GM12874 (cell line): ENCODE measurements around the gene MEF2C.

Experiments used
- TF ChIP-seq, protein P1 (sequence below): IDR thresholded peaks from 2 replicates; pipeline ENCODE4 v1.5.1; 2011; ENCODE audit warnings: low read depth, mild to moderate bottlenecking, control low read depth, low read length, moderate library complexity; ENCODE audit not compliant: insufficient read depth

MEF2C gene

DNA sequence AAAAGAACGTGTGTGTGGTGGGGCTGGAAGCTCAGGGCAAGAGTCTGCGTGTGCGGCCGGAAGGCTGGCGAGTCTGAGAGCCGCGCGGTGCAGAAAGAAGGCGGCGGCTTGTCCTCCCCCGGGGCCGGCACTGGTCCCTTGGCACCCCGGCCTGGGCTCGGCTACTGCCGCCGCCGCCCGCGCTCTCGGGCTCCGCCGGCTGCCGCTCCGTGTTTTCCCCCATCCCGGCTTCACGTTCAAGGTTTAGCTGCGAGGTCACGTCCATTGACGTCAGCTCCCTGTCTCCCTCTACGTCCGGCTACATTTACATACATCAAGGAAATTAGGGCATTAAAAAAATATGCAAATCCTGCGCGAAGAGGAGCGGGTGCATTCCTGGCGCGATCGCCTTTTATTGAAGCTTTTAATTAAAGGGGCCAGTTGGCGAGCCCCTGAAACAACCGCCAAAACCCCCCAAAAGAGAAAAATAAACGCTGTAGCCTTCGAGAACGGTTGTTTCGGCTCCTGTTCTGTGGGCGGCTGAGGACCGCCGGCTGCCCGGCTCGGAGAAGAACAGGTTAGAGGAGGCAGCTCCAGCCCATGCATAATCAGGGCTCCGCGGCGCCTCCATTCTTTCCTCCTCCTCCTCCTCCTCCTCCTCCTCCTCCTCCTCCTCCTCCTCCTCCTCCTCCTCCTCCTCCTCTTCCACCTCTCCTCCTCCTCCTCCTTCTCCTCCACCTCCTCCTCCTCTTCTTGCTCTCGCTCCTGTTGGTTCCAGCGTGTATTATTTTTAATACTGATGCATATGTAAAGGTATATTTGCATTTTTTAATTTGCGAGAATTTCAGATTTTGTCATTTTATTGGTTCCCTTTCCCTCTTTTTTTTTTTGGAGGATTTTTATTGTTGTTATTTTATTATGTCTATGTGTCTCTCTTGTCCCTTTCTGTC is 207.0 kb downstream of the MEF2C start:
- TF ChIP-seq, protein P1, sequence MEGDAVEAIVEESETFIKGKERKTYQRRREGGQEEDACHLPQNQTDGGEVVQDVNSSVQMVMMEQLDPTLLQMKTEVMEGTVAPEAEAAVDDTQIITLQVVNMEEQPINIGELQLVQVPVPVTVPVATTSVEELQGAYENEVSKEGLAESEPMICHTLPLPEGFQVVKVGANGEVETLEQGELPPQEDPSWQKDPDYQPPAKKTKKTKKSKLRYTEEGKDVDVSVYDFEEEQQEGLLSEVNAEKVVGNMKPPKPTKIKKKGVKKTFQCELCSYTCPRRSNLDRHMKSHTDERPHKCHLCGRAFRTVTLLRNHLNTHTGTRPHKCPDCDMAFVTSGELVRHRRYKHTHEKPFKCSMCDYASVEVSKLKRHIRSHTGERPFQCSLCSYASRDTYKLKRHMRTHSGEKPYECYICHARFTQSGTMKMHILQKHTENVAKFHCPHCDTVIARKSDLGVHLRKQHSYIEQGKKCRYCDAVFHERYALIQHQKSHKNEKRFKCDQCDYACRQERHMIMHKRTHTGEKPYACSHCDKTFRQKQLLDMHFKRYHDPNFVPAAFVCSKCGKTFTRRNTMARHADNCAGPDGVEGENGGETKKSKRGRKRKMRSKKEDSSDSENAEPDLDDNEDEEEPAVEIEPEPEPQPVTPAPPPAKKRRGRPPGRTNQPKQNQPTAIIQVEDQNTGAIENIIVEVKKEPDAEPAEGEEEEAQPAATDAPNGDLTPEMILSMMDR, result no peak

DNA sequence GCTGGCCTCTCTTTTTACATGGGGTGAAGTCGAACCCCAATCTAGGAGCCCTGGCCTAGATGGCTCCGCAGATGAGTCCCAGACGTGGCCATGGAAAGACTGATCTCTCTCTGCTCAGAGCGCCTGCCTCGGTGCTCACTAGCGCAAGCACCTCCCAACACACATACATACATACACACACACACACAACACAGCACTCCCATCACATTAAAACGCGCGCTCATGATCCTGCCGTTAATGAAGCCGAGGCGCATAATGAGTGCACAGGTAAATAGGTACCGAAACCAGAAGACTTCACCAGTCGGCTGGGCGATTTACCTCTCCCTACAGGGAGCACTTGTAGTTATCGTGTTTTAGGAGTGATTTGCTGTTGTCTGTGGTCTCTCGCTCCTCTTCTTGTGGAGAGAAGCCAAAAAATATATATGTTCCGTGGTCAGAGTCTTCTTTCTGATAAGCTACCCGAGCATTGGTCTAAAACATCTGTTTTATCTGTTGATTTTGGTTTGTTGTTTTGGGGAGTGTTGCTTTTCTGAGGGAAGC is 207.7 kb downstream of the MEF2C start:
- TF ChIP-seq, protein P1, result no peak

DNA sequence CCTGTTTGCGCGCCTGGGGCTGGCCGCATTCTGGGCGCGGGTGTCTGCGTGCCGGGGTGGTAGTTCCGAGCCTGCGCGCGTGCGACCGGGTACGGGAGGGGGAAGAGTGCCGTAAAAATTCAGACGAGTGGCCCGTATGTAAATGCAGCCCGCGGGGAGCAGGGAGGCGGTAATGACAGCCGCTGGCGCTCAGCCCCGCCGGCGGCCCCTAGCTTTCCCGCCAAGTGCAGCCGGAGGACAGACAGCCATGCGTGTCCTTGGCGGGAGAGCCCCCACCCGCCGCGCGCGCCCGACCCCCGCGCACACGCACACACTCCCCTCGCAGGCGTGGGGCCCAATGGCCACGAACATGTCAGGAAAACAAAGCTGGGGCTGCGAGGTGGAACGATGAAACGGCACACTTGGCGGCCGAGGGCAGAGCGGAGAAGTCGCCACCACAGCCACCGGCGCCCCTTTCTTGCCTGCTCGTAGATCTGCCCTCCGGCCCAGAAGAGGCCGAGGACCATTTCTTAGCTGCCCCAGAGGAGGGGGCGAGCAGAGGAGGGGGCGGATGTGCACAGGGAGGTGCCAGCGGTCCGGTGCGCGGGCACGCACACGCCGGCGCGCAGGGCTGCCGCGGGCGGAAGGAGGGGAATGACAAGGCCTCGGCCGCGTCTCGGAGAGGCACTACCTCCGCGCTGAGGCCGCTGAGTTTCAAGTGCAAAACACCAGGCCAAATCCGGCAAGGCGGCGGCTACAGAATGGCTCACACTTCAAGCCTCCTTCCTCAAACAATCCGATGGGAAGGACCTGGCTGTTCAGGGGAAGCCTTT is 208.4 kb downstream of the MEF2C start:
- TF ChIP-seq, protein P1, result no peak

DNA sequence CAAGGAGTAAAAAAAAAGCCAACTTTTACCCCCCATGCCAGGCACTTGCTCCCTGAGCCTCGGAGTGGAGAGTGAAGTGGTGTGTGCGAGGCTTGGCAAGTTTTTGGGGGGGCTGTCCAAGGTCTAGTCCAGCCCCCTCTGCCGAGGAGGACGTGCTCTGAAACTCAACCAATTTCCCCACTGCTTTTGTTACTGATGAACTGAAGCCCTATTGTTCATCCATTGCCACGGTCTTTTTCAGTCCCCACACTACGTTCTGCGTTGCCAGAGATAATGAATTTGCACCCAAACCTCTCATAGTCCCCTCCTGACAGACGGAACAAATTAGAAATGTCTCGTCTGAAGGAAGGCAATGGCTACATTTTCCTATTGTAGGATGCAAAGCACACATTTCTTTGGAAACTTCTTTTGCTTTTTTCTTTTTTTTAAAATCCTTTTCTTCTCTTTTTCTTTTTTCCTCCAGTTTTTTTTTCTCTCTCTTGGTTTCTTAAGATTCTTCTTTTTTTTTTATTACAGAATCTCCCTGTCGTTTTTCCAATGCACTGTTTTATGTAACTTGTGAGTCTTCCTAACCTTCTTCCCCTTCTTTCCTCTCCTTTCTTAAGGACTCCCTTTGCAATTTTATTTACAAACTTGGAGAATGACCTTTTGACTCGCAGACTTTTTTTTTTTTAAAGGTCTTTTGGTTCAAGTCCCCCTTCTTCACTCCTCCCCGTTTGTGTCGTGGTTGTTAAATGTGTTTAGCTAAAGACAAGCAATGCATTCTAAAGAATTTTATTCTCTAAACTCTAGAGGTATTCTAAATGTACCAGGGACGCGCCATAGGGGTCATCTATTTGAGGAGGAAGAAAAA is 209.5 kb downstream of the MEF2C start:
- TF ChIP-seq, protein P1, result no peak

DNA sequence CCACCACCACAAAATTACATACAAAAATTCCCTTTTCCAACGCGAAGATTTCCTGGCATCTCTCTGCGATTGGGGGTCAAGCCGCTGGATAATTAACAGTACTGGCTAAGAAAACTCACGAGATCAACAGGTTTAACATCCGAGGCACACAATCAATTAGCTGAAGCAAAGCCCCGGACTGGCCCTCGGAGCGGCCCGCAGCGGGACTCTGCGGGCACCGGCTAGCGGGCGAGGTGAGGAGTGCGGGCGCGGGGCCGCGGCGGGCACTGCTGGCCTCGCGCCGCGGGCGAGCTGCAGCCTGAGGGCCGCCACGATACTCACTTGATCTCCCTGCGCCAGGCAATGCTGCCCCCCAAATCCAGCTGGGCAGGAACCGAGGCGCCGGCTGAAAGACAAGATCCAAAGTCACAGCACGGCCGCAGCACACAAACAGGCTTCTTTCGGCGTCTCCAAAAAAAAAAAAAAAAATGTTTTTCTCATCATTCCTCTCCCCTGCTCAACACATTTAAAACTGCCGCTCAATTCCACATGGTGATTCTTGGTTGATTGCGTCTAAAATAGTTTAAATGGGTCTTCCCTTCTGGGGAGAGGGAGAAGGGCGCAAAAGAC is 210.2 kb downstream of the MEF2C start:
- TF ChIP-seq, protein P1, result no peak

DNA sequence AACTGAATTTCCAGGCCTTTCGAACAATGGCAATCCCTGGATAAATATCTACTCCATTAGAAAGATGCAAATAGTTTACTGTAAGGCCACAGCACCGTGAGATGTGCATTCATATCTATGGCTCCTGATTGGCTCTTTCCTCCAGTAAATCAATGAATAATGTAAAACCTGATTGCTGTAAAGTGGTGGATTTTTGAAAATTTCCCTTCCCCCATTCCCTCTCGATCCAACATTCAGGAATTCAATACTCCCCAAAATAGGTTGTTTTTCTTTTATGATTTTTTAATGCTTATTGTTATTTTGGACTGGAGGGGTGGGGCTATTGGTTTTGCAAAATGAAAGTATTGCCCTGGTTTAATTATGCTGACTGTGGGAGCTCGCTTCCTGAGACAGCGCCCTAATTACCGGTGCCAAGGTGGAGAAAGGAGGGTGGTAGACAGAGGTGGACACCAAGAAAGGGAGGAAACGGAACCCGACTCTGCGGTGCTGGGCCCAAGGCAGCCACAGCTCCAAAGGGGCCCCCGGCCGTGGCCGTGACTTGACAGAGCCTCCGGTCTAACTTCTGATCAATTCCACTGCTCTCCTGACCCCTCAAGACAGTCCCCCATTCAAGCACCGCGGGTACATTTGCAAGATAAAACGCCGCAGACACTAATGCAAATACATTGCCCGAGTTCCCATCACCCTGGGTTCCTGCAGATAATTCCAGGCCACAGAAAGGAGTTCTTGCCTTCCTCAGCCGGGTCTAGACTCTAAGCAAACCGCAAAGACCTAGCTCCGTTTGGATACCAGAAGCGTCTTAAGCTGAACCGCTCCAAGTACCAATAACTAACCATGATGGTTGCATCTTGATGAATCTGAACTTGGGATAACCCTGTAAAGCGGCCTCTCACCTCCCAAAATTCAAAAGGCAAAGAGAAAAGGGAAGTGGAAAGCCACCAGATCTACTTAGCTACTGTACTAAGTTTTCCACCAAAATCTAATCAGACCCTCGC is 211.2 kb downstream of the MEF2C start:
- TF ChIP-seq, protein P1, result no peak
